CD4-positive, alpha-beta T cell treated with Interleukin-10 for 1 hour (primary cell): ENCODE data around the gene TSC22D3.

Experiments
- DNase-seq: peaks from one replicate; pipeline ENCODE4 v3.0.0-alpha.2; 2020

Gene TSC22D3

GRCh38 chrX:107760304-107761077 lies 15.1 kb downstream of the TSC22D3 start:
- no peak for DNase-seq

- no peak for DNase-seq
Measured at GRCh38 chrX:107758231-107758766, 17.3 kb downstream of the TSC22D3 start.

- DNase-seq: no peak
Measured at GRCh38 chrX:107755721-107756120, 19.9 kb downstream of the TSC22D3 start.

GRCh38 chrX:107753187-107753586 lies 22.4 kb downstream of the TSC22D3 start:
- DNase-seq: no peak

- no peak for DNase-seq
Measured at GRCh38 chrX:107752714-107753113, 22.9 kb downstream of the TSC22D3 start.

GRCh38 chrX:107752043-107752442 lies 23.5 kb downstream of the TSC22D3 start:
- DNase-seq: no peak

- DNase-seq: no peak
Measured at GRCh38 chrX:107750861-107751445, 24.6 kb downstream of the TSC22D3 start.

- DNase-seq: no peak
Measured at GRCh38 chrX:107750263-107750662, 25.3 kb downstream of the TSC22D3 start.

GRCh38 chrX:107748506-107748905 lies 27.1 kb downstream of the TSC22D3 start:
- DNase-seq: no peak

GRCh38 chrX:107747596-107748161 lies 27.9 kb downstream of the TSC22D3 start:
- DNase-seq: no peak

GRCh38 chrX:107744868-107745267 lies 30.7 kb downstream of the TSC22D3 start:
- DNase-seq: no peak

GRCh38 chrX:107743995-107744394 lies 31.6 kb downstream of the TSC22D3 start:
- DNase-seq: no peak

GRCh38 chrX:107742700-107743191 lies 32.8 kb downstream of the TSC22D3 start:
- DNase-seq: no peak

- peak; percentile 6 for DNase-seq
Measured at GRCh38 chrX:107741404-107741790, 34.2 kb downstream of the TSC22D3 start.

- no peak for DNase-seq
Measured at GRCh38 chrX:107739541-107739940, 36.0 kb downstream of the TSC22D3 start.

GRCh38 chrX:107738768-107739167 lies 36.8 kb downstream of the TSC22D3 start:
- no peak for DNase-seq

GRCh38 chrX:107738272-107738671 lies 37.3 kb downstream of the TSC22D3 start:
- no peak for DNase-seq

- no peak for DNase-seq
Measured at GRCh38 chrX:107736781-107737531, 38.6 kb downstream of the TSC22D3 start.

- DNase-seq: no peak
Measured at GRCh38 chrX:107734646-107735045, 40.9 kb downstream of the TSC22D3 start.

GRCh38 chrX:107733686-107734085 lies 41.9 kb downstream of the TSC22D3 start:
- DNase-seq: no peak

- no peak for DNase-seq
Measured at GRCh38 chrX:107731831-107732502, 43.6 kb downstream of the TSC22D3 start.

- no peak for DNase-seq
Measured at GRCh38 chrX:107730991-107731766, 44.4 kb downstream of the TSC22D3 start.
